Natural killer cell (primary cell): Measurements from ENCODE around the gene TECPR1. TPM values are rescaled to one million over a fixed set of nuclear protein-coding genes. Genes with fewer than 3 reads are reported as not detected.

Experiments used
- ATAC-seq, 3 donors: fragments of 150-1000 bp in 2 of 3; fragments of 200-7000 bp in 1 of 3; cut with Tn5 transposase; 1 replicate in 1 of 3; 2 replicates in 2 of 3; pipeline ENCODE4 v1.10.0; 2021; ENCODE audit warnings: mild to moderate bottlenecking in 2 of 3, moderate library complexity in 2 of 3
- DNase-seq, 2 donors: peaks; one replicate each; pipeline versions ENCODE4 v3.0.0 to v3.0.0-alpha.2; 2013 to 2021; ENCODE audit warnings: mixed read lengths in 1 of 2
- H3K27ac ChIP-seq: one replicate; pipeline ENCODE4 v1.5.1; 2013; ENCODE audit warnings: mild to moderate bottlenecking, low read length
- H3K27me3 ChIP-seq: one replicate; pipeline ENCODE4 v1.6.1; 2013; ENCODE audit warnings: low read length; ENCODE audit not compliant: control insufficient read depth, insufficient read depth
- H3K36me3 ChIP-seq: one replicate; pipeline ENCODE4 v1.6.1; 2013; ENCODE audit warnings: low read length; ENCODE audit not compliant: control insufficient read depth, insufficient read depth
- H3K4me1 ChIP-seq: one replicate; pipeline ENCODE4 v1.6.1; 2013; ENCODE audit warnings: low read length; ENCODE audit not compliant: control insufficient read depth, insufficient read depth
- H3K4me3 ChIP-seq: one replicate; pipeline ENCODE4 v1.5.1; 2013; ENCODE audit warnings: low read length
- H3K9me3 ChIP-seq: one replicate; pipeline ENCODE4 v1.6.1; 2013; ENCODE audit warnings: low read length; ENCODE audit not compliant: control insufficient read depth, insufficient read depth
- H3K27ac Mint-ChIP-seq, 2 donors: one replicate each; pipeline ENCODE4 v1.8.0; 2022; ENCODE audit warnings: mild to moderate bottlenecking in 2 of 2, mixed read lengths in 2 of 2, moderate library complexity in 1 of 2
- H3K27me3 Mint-ChIP-seq, 2 donors: one replicate each; pipeline ENCODE4 v1.8.0; 2022; ENCODE audit warnings: low read depth in 2 of 2, mixed read lengths in 2 of 2
- H3K36me3 Mint-ChIP-seq: one replicate; pipeline ENCODE4 v1.8.0; 2022; ENCODE audit warnings: mixed read lengths
- H3K4me1 Mint-ChIP-seq, 2 donors: one replicate each; pipeline ENCODE4 v1.8.0; 2022; ENCODE audit warnings: mixed read lengths in 2 of 2
- H3K4me3 Mint-ChIP-seq: one replicate; pipeline ENCODE4 v1.8.0; 2022; ENCODE audit warnings: mild to moderate bottlenecking, moderate library complexity, mixed read lengths
- H3K9me3 Mint-ChIP-seq, 2 donors: one replicate each; pipeline ENCODE4 v1.8.0; 2022; ENCODE audit warnings: mixed read lengths in 2 of 2
- WGBS: methylation state at CpG from one replicate; pipeline ENCODE4 v1.1.7; 2013; ENCODE audit warnings: missing lambda C conversion rate; ENCODE audit not compliant: insufficient coverage; 5-methylcytosine and 5-hydroxymethylcytosine counted together
- intact Hi-C: fragments of 100-400 bp; cut with micrococcal nuclease; formaldehyde crosslinking; loops from one replicate; pipeline ENCODE4 v1.14.2; 2022
- total RNA-seq, 4 donors: library from RNA; stranded (reverse); fragments of 120-200 nt in 1 of 4; gene quantifications; one replicate each; pipeline versions ENCODE4 v1.2.3 to v1.2.4, GENCODE V29; 2013 to 2022
- TF ChIP-seq, protein P1 (sequence below): fragments of 200-600 bp; IDR thresholded peaks from one replicate; pipeline ENCODE4 v1.8.0; 2022; ENCODE audit warnings: antibody characterized with exemption

The TECPR1 gene
- total RNA-seq, 3 donors from 2014 or later (not counting 1 experiment from before 2014, with no cell fraction given) = 68.8 to 76.7 (median 70.3) TPM

GRCh38 chr7:98224701-98225181 lies 27.3 kb downstream of the TECPR1 start:
- Mint-ChIP-seq H3K27me3 (no peaks in the 10 kb centered on the region), H3K36me3 (no peaks in the 10 kb centered on the region), H3K9me3 (no peaks in the 10 kb centered on the region), H3K4me3 (no peak overlapping the region), H3K4me1 (no peaks in the 10 kb centered on the region), H3K27ac (no peak overlapping the region)
- H3K4me1 ChIP-seq = no peaks in the 10 kb centered on the region
- no peak overlapping the region for H3K27ac ChIP-seq
- 95% methylated on average over 21 of the region's 21 CpGs for WGBS
- no peak overlapping the region for H3K4me3 ChIP-seq
- TF ChIP-seq, protein P1, sequence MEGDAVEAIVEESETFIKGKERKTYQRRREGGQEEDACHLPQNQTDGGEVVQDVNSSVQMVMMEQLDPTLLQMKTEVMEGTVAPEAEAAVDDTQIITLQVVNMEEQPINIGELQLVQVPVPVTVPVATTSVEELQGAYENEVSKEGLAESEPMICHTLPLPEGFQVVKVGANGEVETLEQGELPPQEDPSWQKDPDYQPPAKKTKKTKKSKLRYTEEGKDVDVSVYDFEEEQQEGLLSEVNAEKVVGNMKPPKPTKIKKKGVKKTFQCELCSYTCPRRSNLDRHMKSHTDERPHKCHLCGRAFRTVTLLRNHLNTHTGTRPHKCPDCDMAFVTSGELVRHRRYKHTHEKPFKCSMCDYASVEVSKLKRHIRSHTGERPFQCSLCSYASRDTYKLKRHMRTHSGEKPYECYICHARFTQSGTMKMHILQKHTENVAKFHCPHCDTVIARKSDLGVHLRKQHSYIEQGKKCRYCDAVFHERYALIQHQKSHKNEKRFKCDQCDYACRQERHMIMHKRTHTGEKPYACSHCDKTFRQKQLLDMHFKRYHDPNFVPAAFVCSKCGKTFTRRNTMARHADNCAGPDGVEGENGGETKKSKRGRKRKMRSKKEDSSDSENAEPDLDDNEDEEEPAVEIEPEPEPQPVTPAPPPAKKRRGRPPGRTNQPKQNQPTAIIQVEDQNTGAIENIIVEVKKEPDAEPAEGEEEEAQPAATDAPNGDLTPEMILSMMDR = no peak
- peaks cover 15% of the 10 kb centered on the region for H3K36me3 ChIP-seq
- no peak for ATAC-seq
- no peak for DNase-seq
- H3K27me3 ChIP-seq = no peaks in the 10 kb centered on the region
- intact Hi-C loops = no loop called here
- H3K9me3 ChIP-seq = no peaks in the 10 kb centered on the region

- Mint-ChIP-seq H3K27ac (no peak overlapping the region), H3K9me3 (no peaks in the 10 kb centered on the region), H3K36me3 (no peaks in the 10 kb centered on the region), H3K27me3 (no peaks in the 10 kb centered on the region), H3K4me3 (no peak overlapping the region), H3K4me1 (peaks cover 0 to 3% of the 10 kb centered on the region in 2 donors)
- no peak overlapping the region for H3K27ac ChIP-seq
- no peak for ATAC-seq
- 93% methylated on average over 21 of the region's 21 CpGs for WGBS
- H3K4me3 ChIP-seq = no peak overlapping the region
- H3K9me3 ChIP-seq = no peaks in the 10 kb centered on the region
- peaks cover 15% of the 10 kb centered on the region for H3K36me3 ChIP-seq
- intact Hi-C loops = no loop called here
- H3K4me1 ChIP-seq = no peaks in the 10 kb centered on the region
- DNase-seq = no peak
- TF ChIP-seq, protein P1 = no peak
- H3K27me3 ChIP-seq = no peaks in the 10 kb centered on the region
Observed at GRCh38 chr7:98223898-98224700, 27.9 kb downstream of the TECPR1 start.

DNA sequence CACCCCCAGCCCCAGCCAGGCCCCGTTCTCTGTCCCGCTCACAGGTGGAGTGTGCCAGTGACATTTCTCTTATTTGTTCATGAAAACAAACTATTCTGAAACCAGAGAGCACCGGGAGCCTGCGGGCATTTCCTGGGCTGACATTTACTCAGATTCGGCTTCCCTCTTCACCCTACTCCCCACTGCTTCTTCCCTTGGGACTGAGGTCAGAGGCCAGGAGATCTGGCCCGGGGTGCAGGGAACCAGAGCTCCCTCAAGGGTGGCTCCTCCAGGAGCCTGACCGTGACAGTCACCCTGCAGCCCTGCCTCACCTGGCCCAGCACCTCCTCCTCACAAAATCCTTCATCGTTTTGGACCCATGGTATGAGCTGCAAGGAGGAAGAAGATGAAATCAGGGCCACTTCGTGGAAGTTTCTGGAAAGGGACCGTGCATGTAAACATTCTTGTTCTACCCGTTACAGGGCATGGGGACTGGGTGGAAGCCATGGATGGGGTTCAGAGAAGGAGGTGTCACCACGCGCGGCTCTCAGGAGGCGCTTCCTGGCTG lies 28.6 kb downstream of the TECPR1 start:
- Mint-ChIP-seq H3K4me1 (peaks cover 4 to 10% of the 10 kb centered on the region in 2 donors), H3K27me3 (no peaks in the 10 kb centered on the region), H3K9me3 (no peaks in the 10 kb centered on the region), H3K36me3 (no peaks in the 10 kb centered on the region), H3K27ac (no peak overlapping the region), H3K4me3 (no peak overlapping the region)
- TF ChIP-seq, protein P1 = no peak
- H3K4me3 ChIP-seq = no peak overlapping the region
- no peaks in the 10 kb centered on the region for H3K4me1 ChIP-seq
- H3K27ac ChIP-seq = no peak overlapping the region
- H3K36me3 ChIP-seq = peaks cover 15% of the 10 kb centered on the region
- no peaks in the 10 kb centered on the region for H3K9me3 ChIP-seq
- 90% methylated on average over 13 of the region's 15 CpGs for WGBS
- no peak for ATAC-seq
- intact Hi-C loops = no loop called here
- no peaks in the 10 kb centered on the region for H3K27me3 ChIP-seq
- DNase-seq = no peak
